NCI-H2171 treated with DMSO at 0.1 percent for 48 hours (cell line): ENCODE measurements around the gene STK17A.
A peak's percentile ranks its signal among the peaks of the same experiment; 100 is the strongest.
"Not testable (repeated sequence)": the region's sequence is repeated elsewhere in the genome, so short reads cannot be mapped to it uniquely, and the experiment has no call there.

Experiments used
- DNase-seq: peaks from one replicate; lab custom pipeline; 2025; lab: John Stamatoyannopoulos, UW

Gene STK17A

GRCh38 chr7:43569424-43569823 is 13.5 kb upstream of the STK17A start:
- DNase-seq: no peak

GRCh38 chr7:43570688-43571365 is 12.1 kb upstream of the STK17A start:
- no peak for DNase-seq

GRCh38 chr7:43572516-43573049 is 10.3 kb upstream of the STK17A start:
- DNase-seq: no peak

GRCh38 chr7:43573832-43574231 is 9.1 kb upstream of the STK17A start:
- not testable (repeated sequence) for DNase-seq

- no peak for DNase-seq
Measured at GRCh38 chr7:43575506-43575905, 7.4 kb upstream of the STK17A start.

- no peak for DNase-seq
Measured at GRCh38 chr7:43576241-43576640, 6.7 kb upstream of the STK17A start.

GRCh38 chr7:43577485-43577951 is 5.4 kb upstream of the STK17A start:
- peak; percentile 77 for DNase-seq

- peak; percentile 52 for DNase-seq
Measured at GRCh38 chr7:43583424-43584194, 701 bp downstream of the STK17A start.

GRCh38 chr7:43584195-43584586 is 1.3 kb downstream of the STK17A start:
- DNase-seq: no peak

GRCh38 chr7:43584733-43585132 is 1.8 kb downstream of the STK17A start:
- not testable (repeated sequence) for DNase-seq

- no peak for DNase-seq
Measured at GRCh38 chr7:43585562-43585961, 2.7 kb downstream of the STK17A start.

GRCh38 chr7:43586251-43586900 is 3.5 kb downstream of the STK17A start:
- no peak for DNase-seq

- DNase-seq: no peak
Measured at GRCh38 chr7:43588477-43589132, 5.7 kb downstream of the STK17A start.

- no peak for DNase-seq
Measured at GRCh38 chr7:43589133-43589478, 6.2 kb downstream of the STK17A start.

- no peak for DNase-seq
Measured at GRCh38 chr7:43589728-43590127, 6.8 kb downstream of the STK17A start.

- no peak for DNase-seq
Measured at GRCh38 chr7:43590862-43591557, 8.1 kb downstream of the STK17A start.

- no peak for DNase-seq
Measured at GRCh38 chr7:43591558-43592180, 8.8 kb downstream of the STK17A start.

- DNase-seq: no peak
Measured at GRCh38 chr7:43592326-43592725, 9.4 kb downstream of the STK17A start.

GRCh38 chr7:43593010-43593409 is 10.1 kb downstream of the STK17A start:
- DNase-seq: no peak

GRCh38 chr7:43594020-43594419 is 11.1 kb downstream of the STK17A start:
- peak; percentile 90 for DNase-seq

- not testable (repeated sequence) for DNase-seq
Measured at GRCh38 chr7:43596426-43596825, 13.5 kb downstream of the STK17A start.
